Prostate gland (tissue), 2 donors: ENCODE measurements around the gene TBCC. TPM values are rescaled to one million over a fixed set of nuclear protein-coding genes. Genes with fewer than 3 reads are reported as not detected.

Source experiments
- DNase-seq: peaks from one replicate; pipeline ENCODE4 v3.0.0-alpha.2; 2019; ENCODE audit warnings: low spot score
- H3K27ac ChIP-seq, 2 donors: fragments of 200-600 bp; sonication (generic); 2 replicates each; pipeline ENCODE4 v1.5.1; 2017 to 2019
- H3K27me3 ChIP-seq: fragments of 200-600 bp; sonication (generic); replicated peaks from 2 replicates; pipeline ENCODE4 v1.5.1; 2019; ENCODE audit not compliant: insufficient read depth
- H3K36me3 ChIP-seq, 2 donors: fragments of 200-600 bp; sonication (generic); 1 replicate in 1 of 2; 2 replicates in 1 of 2; pipeline versions ENCODE4 v1.5.1 to v1.8.1; 2017 to 2019
- H3K4me1 ChIP-seq: fragments of 200-600 bp; sonication (generic); replicated peaks from 2 replicates; pipeline ENCODE4 v1.5.1; 2019
- H3K4me3 ChIP-seq, 2 donors: fragments of 200-600 bp; sonication (generic); 2 replicates each; pipeline ENCODE4 v1.5.1; 2017 to 2019
- H3K9me3 ChIP-seq: fragments of 200-600 bp; sonication (generic); 2 replicates; pipeline ENCODE4 v1.5.1; 2017
- CTCF ChIP-seq, 4 experiments: fragments of 200-600 bp in 2 of 4; fragments of 450-650 bp in 2 of 4; sonication (generic) in 2 of 4; IDR thresholded peaks; 1 replicate in 3 of 4; 2 replicates in 1 of 4; pipeline ENCODE4 v1.5.1; 2016 to 2019; ENCODE audit warnings: antibody characterized with exemption in 4 of 4, mild to moderate bottlenecking in 2 of 4, moderate library complexity in 2 of 4
- POLR2A ChIP-seq: fragments of 450-650 bp; IDR thresholded peaks from one replicate; pipeline ENCODE4 v1.6.1; 2016; ENCODE audit warnings: antibody characterized with exemption, mild to moderate bottlenecking
- POLR2AphosphoS5 ChIP-seq: sonication (generic); formaldehyde crosslinking; IDR thresholded peaks from one replicate; pipeline ENCODE4 v1.6.1; 2017; ENCODE audit warnings: antibody characterized with exemption
- WGBS: methylation state at CpG from one replicate; pipeline ENCODE4 v1.1.5; 2018; 5-methylcytosine and 5-hydroxymethylcytosine counted together
- intact Hi-C: fragments of 100-400 bp; cut with DNase I; formaldehyde crosslinking; loops from one replicate; pipeline ENCODE4 v1.14.2; 2022
- total RNA-seq, 2 donors: library from RNA; depleted of rRNA; stranded (reverse); fragments of >200 nt; gene quantifications; one replicate each; pipeline ENCODE4 v1.1.0, GENCODE V29; 2016

TBCC gene
- total RNA-seq, 2 donors from 2014 or later: 43.4 to 59.8 TPM

- WGBS: 53% methylated on average over 3 of the region's 3 CpGs
- Histone ChIP-seq H3K36me3 (no peaks in the 10 kb centered on the region), H3K9me3 (no peaks in the 10 kb centered on the region), H3K4me1 (no peaks in the 10 kb centered on the region), H3K27ac (no peak overlapping the region), H3K27me3 (no peaks in the 10 kb centered on the region), H3K4me3 (no peak overlapping the region)
- DNase-seq: no peak
- TF ChIP-seq POLR2AphosphoS5 (no peak), CTCF (IDR thresholded peaks at IDR 0.05) (no peak), POLR2A (no peak)
- intact Hi-C loops: no loop called here
Observed at GRCh38 chr6:42771741-42772100, 25.8 kb upstream of the TBCC start.

- no peaks in the 10 kb centered on the region for H3K9me3 ChIP-seq
- 89% methylated on average over 2 of the region's 2 CpGs for WGBS
- no peaks in the 10 kb centered on the region for H3K4me1 ChIP-seq
- intact Hi-C loops: no loop called here
- no peaks in the 10 kb centered on the region for H3K27me3 ChIP-seq
- TF ChIP-seq CTCF (IDR thresholded peaks at IDR 0.05) (no peak), POLR2AphosphoS5 (no peak), POLR2A (no peak)
- no peak overlapping the region for H3K4me3 ChIP-seq
- no peak overlapping the region for H3K27ac ChIP-seq
- H3K36me3 ChIP-seq: no peaks in the 10 kb centered on the region
- DNase-seq: no peak
Observed at GRCh38 chr6:42769836-42770235, 23.9 kb upstream of the TBCC start.

GRCh38 chr6:42769051-42769450, 23.1 kb upstream of the TBCC start:
- no peaks in the 10 kb centered on the region for H3K9me3 ChIP-seq
- DNase-seq: no peak
- intact Hi-C loops: no loop called here
- no peaks in the 10 kb centered on the region for H3K4me1 ChIP-seq
- H3K4me3 ChIP-seq: no peak overlapping the region
- WGBS: 95% methylated on average over 4 of the region's 4 CpGs
- H3K27ac ChIP-seq: no peak overlapping the region
- no peaks in the 10 kb centered on the region for H3K27me3 ChIP-seq
- no peaks in the 10 kb centered on the region for H3K36me3 ChIP-seq
- TF ChIP-seq POLR2A: no peak
- no peak for TF ChIP-seq POLR2AphosphoS5
- TF ChIP-seq CTCF (IDR thresholded peaks at IDR 0.05): no peak

GRCh38 chr6:42766163-42766670, 20.3 kb upstream of the TBCC start:
- Histone ChIP-seq H3K9me3 (no peaks in the 10 kb centered on the region), H3K4me3 (no peak overlapping the region), H3K27me3 (no peaks in the 10 kb centered on the region), H3K27ac (no peak overlapping the region), H3K36me3 (no peaks in the 10 kb centered on the region), H3K4me1 (no peaks in the 10 kb centered on the region)
- DNase-seq: no peak
- intact Hi-C loops: no loop called here
- TF ChIP-seq POLR2AphosphoS5 (no peak), CTCF (IDR thresholded peaks at IDR 0.05) (no peak), POLR2A (no peak)
- WGBS: 92% methylated on average over 5 of the region's 5 CpGs

GRCh38 chr6:42764911-42765648, 19.2 kb upstream of the TBCC start:
- no peaks in the 10 kb centered on the region for H3K4me1 ChIP-seq
- DNase-seq: no peak
- intact Hi-C loops: no loop called here
- H3K4me3 ChIP-seq: no peak overlapping the region
- H3K27me3 ChIP-seq: no peaks in the 10 kb centered on the region
- no peaks in the 10 kb centered on the region for H3K36me3 ChIP-seq
- H3K27ac ChIP-seq: no peak overlapping the region
- 80% methylated on average over 9 of the region's 9 CpGs for WGBS
- TF ChIP-seq POLR2AphosphoS5: no peak
- no peak for TF ChIP-seq CTCF (IDR thresholded peaks at IDR 0.05)
- no peak for TF ChIP-seq POLR2A
- H3K9me3 ChIP-seq: no peaks in the 10 kb centered on the region
